Peyer's patch (tissue), 4 donors: Measurements from ENCODE around the gene TACSTD2. TPM values are rescaled to one million over a fixed set of nuclear protein-coding genes. Genes with fewer than 3 reads are reported as not detected.
"Not testable (repeated sequence)": the region's sequence is repeated elsewhere in the genome, so short reads cannot be mapped to it uniquely, and the experiment has no call there.

Experiments used
- DNase-seq, 3 donors: peaks; one replicate each; pipeline ENCODE4 v3.0.0-alpha.2; 2017 to 2019
- H3K27ac ChIP-seq, 4 donors: fragments of 200-600 bp; sonication (generic); one replicate each; pipeline ENCODE4 v1.5.1; 2016 to 2019
- H3K27me3 ChIP-seq, 2 donors: fragments of 200-600 bp; sonication (generic); one replicate each; pipeline ENCODE4 v1.5.1; 2019
- H3K36me3 ChIP-seq, 3 donors: fragments of 200-600 bp; sonication (generic); one replicate each; pipeline ENCODE4 v1.5.1; 2016 to 2019
- H3K4me1 ChIP-seq, 4 donors: fragments of 200-600 bp; sonication (generic); one replicate each; pipeline ENCODE4 v1.5.1; 2016 to 2019
- H3K4me3 ChIP-seq, 4 donors: fragments of 200-600 bp; sonication (generic); 1 replicate in 3 of 4; 2 replicates in 1 of 4; pipeline ENCODE4 v1.5.1; 2016 to 2019; ENCODE audit warnings: mild to moderate bottlenecking in 1 of 4
- H3K9me3 ChIP-seq, 4 donors: fragments of 200-600 bp; sonication (generic); one replicate each; pipeline ENCODE4 v1.5.1; 2016 to 2019; ENCODE audit warnings: mild to moderate bottlenecking in 1 of 4
- POLR2A ChIP-seq, 2 donors: fragments of 450-650 bp; IDR thresholded peaks; one replicate each; pipeline ENCODE4 v1.5.1; 2017; ENCODE audit warnings: antibody characterized with exemption in 2 of 2, mild to moderate bottlenecking in 2 of 2, moderate library complexity in 2 of 2
- total RNA-seq, 4 donors: library from RNA; depleted of rRNA; stranded (reverse); fragments of >200 nt; gene quantifications; one replicate each; pipeline ENCODE4 v1.1.0, GENCODE V29; 2016
- TF ChIP-seq, protein P1 (sequence below), 6 experiments: fragments of 450-650 bp in 4 of 6; fragments of 200-600 bp in 2 of 6; sonication (generic) in 1 of 6; IDR thresholded peaks; one replicate each; pipeline ENCODE4 v1.5.1; 2017 to 2019; ENCODE audit warnings: antibody characterized with exemption in 6 of 6, mild to moderate bottlenecking in 3 of 6, moderate library complexity in 1 of 6

TACSTD2 gene
- total RNA-seq, 4 donors from 2014 or later, result 0.47 to 0.70 TPM; not detected in 2

GRCh38 chr1:58570094-58570493 is 7.0 kb downstream of the TACSTD2 start:
- Histone ChIP-seq H3K27ac (no peak overlapping the region), H3K36me3 (no peaks in the 10 kb centered on the region), H3K9me3 (no peaks in the 10 kb centered on the region), H3K4me1 (no peaks in the 10 kb centered on the region), H3K27me3 (no peaks in the 10 kb centered on the region), H3K4me3 (no peak overlapping the region)
- no peak for DNase-seq
- TF ChIP-seq POLR2A (IDR thresholded peaks at IDR 0.05), result no peak
- TF ChIP-seq, protein P1, sequence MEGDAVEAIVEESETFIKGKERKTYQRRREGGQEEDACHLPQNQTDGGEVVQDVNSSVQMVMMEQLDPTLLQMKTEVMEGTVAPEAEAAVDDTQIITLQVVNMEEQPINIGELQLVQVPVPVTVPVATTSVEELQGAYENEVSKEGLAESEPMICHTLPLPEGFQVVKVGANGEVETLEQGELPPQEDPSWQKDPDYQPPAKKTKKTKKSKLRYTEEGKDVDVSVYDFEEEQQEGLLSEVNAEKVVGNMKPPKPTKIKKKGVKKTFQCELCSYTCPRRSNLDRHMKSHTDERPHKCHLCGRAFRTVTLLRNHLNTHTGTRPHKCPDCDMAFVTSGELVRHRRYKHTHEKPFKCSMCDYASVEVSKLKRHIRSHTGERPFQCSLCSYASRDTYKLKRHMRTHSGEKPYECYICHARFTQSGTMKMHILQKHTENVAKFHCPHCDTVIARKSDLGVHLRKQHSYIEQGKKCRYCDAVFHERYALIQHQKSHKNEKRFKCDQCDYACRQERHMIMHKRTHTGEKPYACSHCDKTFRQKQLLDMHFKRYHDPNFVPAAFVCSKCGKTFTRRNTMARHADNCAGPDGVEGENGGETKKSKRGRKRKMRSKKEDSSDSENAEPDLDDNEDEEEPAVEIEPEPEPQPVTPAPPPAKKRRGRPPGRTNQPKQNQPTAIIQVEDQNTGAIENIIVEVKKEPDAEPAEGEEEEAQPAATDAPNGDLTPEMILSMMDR (IDR thresholded peaks at IDR 0.05), result no peak

DNA sequence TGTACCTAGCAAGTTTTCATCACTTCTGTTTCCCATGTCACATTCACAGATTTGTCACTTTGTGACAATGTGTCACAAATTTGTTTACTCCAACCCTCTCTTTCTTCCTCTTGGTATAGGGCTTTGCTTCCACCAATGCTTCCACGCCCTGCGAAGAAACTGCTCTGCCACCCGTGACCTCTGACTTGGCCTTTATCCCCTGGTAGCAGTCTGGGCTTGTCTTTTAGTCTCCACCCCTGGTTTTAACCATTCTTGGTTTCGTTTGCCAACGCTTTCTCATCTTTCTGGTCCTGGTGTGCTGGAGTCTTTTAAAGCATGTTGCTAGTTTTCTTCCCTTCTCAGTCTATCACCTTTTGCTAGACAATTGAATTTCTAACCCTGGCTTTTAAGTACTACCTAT is 8.1 kb downstream of the TACSTD2 start:
- Histone ChIP-seq H3K27ac (no peak overlapping the region), H3K4me1 (no peaks in the 10 kb centered on the region), H3K36me3 (no peaks in the 10 kb centered on the region), H3K4me3 (no peak overlapping the region), H3K27me3 (no peaks in the 10 kb centered on the region), H3K9me3 (no peaks in the 10 kb centered on the region)
- no peak for DNase-seq
- TF ChIP-seq, protein P1 (IDR thresholded peaks at IDR 0.05), result no peak
- TF ChIP-seq POLR2A (IDR thresholded peaks at IDR 0.05), result no peak

GRCh38 chr1:58568271-58568860 is 8.7 kb downstream of the TACSTD2 start:
- no peak for TF ChIP-seq POLR2A (IDR thresholded peaks at IDR 0.05)
- TF ChIP-seq, protein P1 (IDR thresholded peaks at IDR 0.05), result no peak
- H3K27me3 ChIP-seq, result no peaks in the 10 kb centered on the region

GRCh38 chr1:58566339-58566738 is 10.7 kb downstream of the TACSTD2 start:
- Histone ChIP-seq H3K9me3 (no peaks in the 10 kb centered on the region), H3K4me3 (no peak overlapping the region), H3K36me3 (no peaks in the 10 kb centered on the region), H3K27me3 (no peaks in the 10 kb centered on the region), H3K27ac (no peak overlapping the region), H3K4me1 (no peaks in the 10 kb centered on the region)
- TF ChIP-seq, protein P1 (IDR thresholded peaks at IDR 0.05), result no peak
- no peak for TF ChIP-seq POLR2A (IDR thresholded peaks at IDR 0.05)
- DNase-seq, result no peak

More at GRCh38 chr1:58568271-58568860, 8.7 kb downstream of the TACSTD2 start:
- no peaks in the 10 kb centered on the region for H3K4me1 ChIP-seq
- H3K27ac ChIP-seq, result no peak overlapping the region
- no peaks in the 10 kb centered on the region for H3K9me3 ChIP-seq
- DNase-seq, result no peak
- no peaks in the 10 kb centered on the region for H3K36me3 ChIP-seq
- H3K4me3 ChIP-seq, result no peak overlapping the region

DNA sequence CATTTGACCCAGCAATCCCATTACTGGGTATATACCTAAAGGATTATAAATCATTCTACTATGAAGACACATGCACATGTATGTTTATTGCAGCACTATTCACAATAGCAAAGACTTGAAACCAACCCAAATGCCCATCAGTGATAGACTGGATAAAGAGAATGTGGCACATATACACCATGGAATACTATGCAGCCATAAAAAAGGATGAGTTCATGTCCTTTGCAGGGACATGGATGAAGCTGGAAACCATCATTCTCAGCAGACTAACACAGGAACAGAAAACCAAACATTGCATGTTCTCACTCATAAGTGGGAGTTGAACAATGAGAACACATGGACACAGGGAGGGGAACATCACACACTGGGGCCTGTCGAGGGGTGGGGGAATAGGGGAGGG is 13.3 kb downstream of the TACSTD2 start:
- not testable (repeated sequence) for H3K9me3 ChIP-seq, H3K27me3 ChIP-seq, H3K4me1 ChIP-seq, DNase-seq, H3K36me3 ChIP-seq, H3K4me3 ChIP-seq, H3K27ac ChIP-seq

DNA sequence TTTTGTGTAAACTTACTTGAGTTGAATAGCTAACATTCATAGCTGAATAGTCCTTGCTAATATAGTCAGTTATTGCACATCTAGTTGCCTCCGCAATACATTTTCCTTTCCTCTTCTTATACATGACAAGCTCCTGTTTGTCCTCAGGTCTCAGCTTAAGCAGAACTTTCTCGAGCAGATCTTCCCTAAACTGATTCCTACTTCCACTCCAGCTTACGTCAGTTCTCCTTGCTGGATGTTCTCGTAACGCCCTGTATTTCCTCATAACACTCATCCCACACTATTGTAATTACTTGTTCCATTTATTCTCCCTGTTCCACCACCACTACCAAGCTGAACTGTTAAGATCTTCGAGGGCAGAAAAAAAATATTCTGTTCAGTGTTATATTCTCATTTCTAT is 15.4 kb downstream of the TACSTD2 start:
- Histone ChIP-seq H3K27ac (no peak overlapping the region), H3K9me3 (no peaks in the 10 kb centered on the region), H3K36me3 (no peaks in the 10 kb centered on the region), H3K4me1 (no peaks in the 10 kb centered on the region), H3K4me3 (no peak overlapping the region), H3K27me3 (no peaks in the 10 kb centered on the region)
- TF ChIP-seq, protein P1 (IDR thresholded peaks at IDR 0.05), result no peak
- no peak for TF ChIP-seq POLR2A (IDR thresholded peaks at IDR 0.05)
- no peak for DNase-seq
